OCI-LY7 (cell line): ENCODE results near the gene PUS7L. TPM values are rescaled to one million over a fixed set of nuclear protein-coding genes. Genes with fewer than 3 reads are reported as not detected.

Experiments used
- BruUV-seq: library from RNA; stranded (reverse); fragments of 400-500 nt; replicated peaks from 2 replicates; lab custom pipeline; 2021; lab: Mats Ljungman, UMichigan
- CTCF ChIA-PET: fragments of 300-600 bp; sonication (Branson Sonifier 250); formaldehyde crosslinking; loops from one replicate; lab custom pipeline; 2022; ENCODE audit warnings: antibody characterized with exemption; ENCODE audit not compliant: unreplicated experiment; lab: Charles Lee
- POLR2A ChIA-PET: fragments of 300-600 bp; sonication (Branson Sonifier 250); formaldehyde crosslinking; loops from one replicate; lab custom pipeline; 2022; ENCODE audit warnings: antibody characterized with exemption; lab: Charles Lee
- DNase-seq: peaks from one replicate; pipeline ENCODE4 v3.0.0-alpha.2; 2015; ENCODE audit warnings: low spot score
- H2AFZ ChIP-seq: fragments of 200-600 bp; sonication (generic), shearing (Covaris generic); 2 replicates; pipeline ENCODE4 v1.6.1; 2014; ENCODE audit warnings: mild to moderate bottlenecking, antibody characterized with exemption, low read length, moderate library complexity
- H3K27ac ChIP-seq: fragments of 200-600 bp; sonication (generic); 2 replicates; pipeline ENCODE4 v1.5.1; 2014; ENCODE audit warnings: mixed run types, low read depth, mild to moderate bottlenecking, moderate library complexity, low read length, inconsistent platforms; ENCODE audit not compliant: poor library complexity, severe bottlenecking
- H3K36me3 ChIP-seq: fragments of 200-600 bp; sonication (generic); 2 replicates; pipeline ENCODE4 v1.6.1; 2014; ENCODE audit warnings: mild to moderate bottlenecking, antibody characterized with exemption, low read length, moderate library complexity, mixed read lengths; ENCODE audit not compliant: insufficient read depth
- H3K4me1 ChIP-seq: fragments of 200-600 bp; sonication (generic); 2 replicates; pipeline ENCODE4 v1.5.1; 2014; ENCODE audit warnings: mild to moderate bottlenecking, low read length; ENCODE audit not compliant: insufficient read depth, poor library complexity, severe bottlenecking
- H3K4me2 ChIP-seq: fragments of 200-600 bp; sonication (generic); 2 replicates; pipeline ENCODE4 v1.6.1; 2014; ENCODE audit warnings: mild to moderate bottlenecking, low read length
- H3K4me3 ChIP-seq: fragments of 200-600 bp; sonication (generic); 2 replicates; pipeline ENCODE4 v1.5.1; 2014; ENCODE audit warnings: mild to moderate bottlenecking, low read depth, low read length; ENCODE audit not compliant: poor library complexity, severe bottlenecking
- H3K79me2 ChIP-seq: fragments of 200-600 bp; sonication (generic); 2 replicates; pipeline ENCODE4 v1.6.1; 2016; ENCODE audit warnings: low read depth, mild to moderate bottlenecking, low read length, moderate library complexity, mixed read lengths; ENCODE audit not compliant: insufficient read depth
- H3K9me2 ChIP-seq: fragments of 200-600 bp; sonication (generic); 2 replicates; pipeline ENCODE4 v1.6.1; 2016; ENCODE audit warnings: mild to moderate bottlenecking, low read length, mixed read lengths; ENCODE audit not compliant: insufficient read depth
- H3K9me3 ChIP-seq: fragments of 200-600 bp; sonication (generic); 2 replicates; pipeline ENCODE4 v1.6.1; 2014; ENCODE audit warnings: mild to moderate bottlenecking, mixed run types, low read length, mixed read lengths
- H4K20me1 ChIP-seq: fragments of 200-600 bp; sonication (generic); 2 replicates; pipeline ENCODE4 v1.6.1; 2014; ENCODE audit warnings: mild to moderate bottlenecking, antibody characterized with exemption, low read length, moderate library complexity, mixed read lengths; ENCODE audit not compliant: insufficient read depth
- EZH2phosphoT487 ChIP-seq: fragments of 200-600 bp; sonication (generic); IDR thresholded peaks from 2 replicates; pipeline ENCODE4 v1.6.1; 2018; ENCODE audit warnings: low read depth, borderline replicate concordance, mild to moderate bottlenecking, mixed run types, antibody characterized with exemption, low read length, moderate library complexity, mixed read lengths
- intact Hi-C: fragments of 100-400 bp; cut with micrococcal nuclease; formaldehyde crosslinking; loops from one replicate; pipeline ENCODE4 v1.10.0; 2022; ENCODE audit not compliant: unreplicated experiment
- total RNA-seq, 2 experiments: library from RNA; depleted of rRNA in 1 of 2; stranded (reverse); fragments of >200 nt in 1 of 2; shearing (Covaris generic) in 1 of 2; gene quantifications; 2 replicates each; pipeline ENCODE4 v1.2.3, GENCODE V29; 2014 to 2022
- TF ChIP-seq, protein P1 (sequence below): fragments of 200-600 bp; sonication (generic); conservative IDR thresholded peaks from 2 replicates; pipeline ENCODE4 v1.5.1; 2014; ENCODE audit warnings: mild to moderate bottlenecking, antibody characterized with exemption, low read length, moderate library complexity, mixed read lengths

PUS7L gene
- total RNA-seq, 2 experiments from 2014 or later = 20.5 to 23.3 TPM

DNA sequence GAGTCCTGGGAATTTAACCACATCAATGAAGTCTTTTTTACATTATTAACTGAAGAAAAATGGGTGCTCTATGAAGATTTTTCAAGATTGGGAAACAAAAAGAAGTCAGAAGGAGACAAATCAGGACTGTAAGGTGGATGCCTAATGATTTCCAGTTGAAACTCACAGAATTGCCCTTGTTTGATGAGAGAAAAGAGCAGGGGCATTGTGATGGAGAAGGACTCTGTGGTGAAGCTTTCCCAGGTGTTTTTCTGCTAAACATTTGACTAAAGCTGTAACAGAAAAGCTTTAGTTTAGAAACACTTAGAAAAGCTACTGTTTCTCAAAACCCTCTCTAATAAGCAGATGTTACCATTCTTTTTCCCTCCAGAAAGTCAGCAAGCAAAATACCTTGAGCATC is 5.9 kb upstream of the PUS7L start:
- Histone ChIP-seq H3K9me2 (no peaks in the 10 kb centered on the region), H3K79me2 (peaks cover 30% of the 10 kb centered on the region), H2AFZ (no peak overlapping the region), H3K4me1 (peaks cover 31% of the 10 kb centered on the region), H3K36me3 (peaks cover 30% of the 10 kb centered on the region), H4K20me1 (peaks cover 10% of the 10 kb centered on the region; the same call in 1 of the 2 replicates), H3K4me2 (no peak overlapping the region), H3K4me3 (no peak overlapping the region), H3K27ac (no peak overlapping the region), H3K9me3 (0 out of 2 replicates have a peak, but pooled peaks cover 4% of the 10 kb centered on the region)
- POLR2A ChIA-PET = interaction anchor here (1.1 to 1.9 kb wide), 2 partner anchors 14 to 18 kb away, joined by 4 to 5 read pairs; no protein-coding TSS in a partner anchor
- CTCF ChIA-PET = no interaction called here
- intact Hi-C loops = no loop called here
- BruUV-seq = no TSS peak
- TF ChIP-seq EZH2phosphoT487 = no peak
- TF ChIP-seq, protein P1, sequence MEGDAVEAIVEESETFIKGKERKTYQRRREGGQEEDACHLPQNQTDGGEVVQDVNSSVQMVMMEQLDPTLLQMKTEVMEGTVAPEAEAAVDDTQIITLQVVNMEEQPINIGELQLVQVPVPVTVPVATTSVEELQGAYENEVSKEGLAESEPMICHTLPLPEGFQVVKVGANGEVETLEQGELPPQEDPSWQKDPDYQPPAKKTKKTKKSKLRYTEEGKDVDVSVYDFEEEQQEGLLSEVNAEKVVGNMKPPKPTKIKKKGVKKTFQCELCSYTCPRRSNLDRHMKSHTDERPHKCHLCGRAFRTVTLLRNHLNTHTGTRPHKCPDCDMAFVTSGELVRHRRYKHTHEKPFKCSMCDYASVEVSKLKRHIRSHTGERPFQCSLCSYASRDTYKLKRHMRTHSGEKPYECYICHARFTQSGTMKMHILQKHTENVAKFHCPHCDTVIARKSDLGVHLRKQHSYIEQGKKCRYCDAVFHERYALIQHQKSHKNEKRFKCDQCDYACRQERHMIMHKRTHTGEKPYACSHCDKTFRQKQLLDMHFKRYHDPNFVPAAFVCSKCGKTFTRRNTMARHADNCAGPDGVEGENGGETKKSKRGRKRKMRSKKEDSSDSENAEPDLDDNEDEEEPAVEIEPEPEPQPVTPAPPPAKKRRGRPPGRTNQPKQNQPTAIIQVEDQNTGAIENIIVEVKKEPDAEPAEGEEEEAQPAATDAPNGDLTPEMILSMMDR = no peak
- DNase-seq = no peak

DNA sequence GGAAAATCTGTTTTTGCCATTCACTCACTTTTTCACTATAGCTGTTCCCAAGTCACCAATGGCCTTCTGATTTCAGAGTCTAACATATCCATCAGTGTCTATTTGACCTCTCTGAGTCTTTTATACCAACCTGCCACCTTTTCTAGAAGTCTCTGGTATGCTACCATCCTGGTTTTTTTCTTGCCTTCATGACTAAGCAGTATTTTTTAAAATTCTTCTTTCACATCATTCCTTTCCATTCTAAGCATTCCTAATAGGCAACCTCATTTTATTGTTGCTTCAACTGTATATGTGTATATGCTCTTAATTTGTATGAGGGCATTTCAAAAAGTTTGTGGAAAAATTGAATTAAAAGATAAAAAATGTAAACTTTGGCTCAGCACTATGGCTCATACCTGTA is 5.2 kb upstream of the PUS7L start:
- Histone ChIP-seq H3K79me2 (peaks cover 32% of the 10 kb centered on the region), H3K4me2 (no peak overlapping the region), H4K20me1 (peaks cover 10% of the 10 kb centered on the region; the same call in 1 of the 2 replicates), H3K27ac (no peak overlapping the region), H3K9me2 (no peaks in the 10 kb centered on the region), H3K9me3 (0 out of 2 replicates have a peak, but pooled peaks cover 4% of the 10 kb centered on the region), H3K36me3 (peaks cover 23% of the 10 kb centered on the region), H3K4me1 (peaks cover 31% of the 10 kb centered on the region), H2AFZ (no peak overlapping the region), H3K4me3 (no peak overlapping the region)
- DNase-seq = no peak
- TF ChIP-seq EZH2phosphoT487 = no peak
- TF ChIP-seq, protein P1 = no peak
- no TSS peak for BruUV-seq
- POLR2A ChIA-PET = interaction anchor here (0.6 to 1.3 kb wide), 3 partner anchors 8 to 75 kb away, joined by 3 to 6 read pairs (median 4); no protein-coding TSS in a partner anchor
- intact Hi-C loops = no loop called here
- CTCF ChIA-PET = no interaction called here

DNA sequence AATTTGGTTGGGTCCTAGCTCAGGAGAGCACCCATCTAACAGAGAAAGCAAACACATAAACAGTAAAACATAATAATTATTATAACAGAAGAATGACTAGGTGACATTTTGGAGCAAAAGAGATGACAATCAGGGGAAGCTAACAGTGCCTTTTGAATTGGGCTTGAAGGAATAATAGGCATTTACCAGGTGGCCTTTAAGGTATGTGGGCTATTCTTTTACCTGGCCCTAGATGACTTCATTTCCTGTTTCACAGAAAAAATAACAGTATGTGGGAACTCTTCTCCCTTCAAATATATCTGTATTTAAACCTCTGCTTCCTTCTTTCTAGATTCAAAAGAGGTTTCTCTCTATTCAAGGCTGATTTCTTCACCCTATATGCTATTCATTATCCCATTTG is 4.0 kb upstream of the PUS7L start:
- H3K9me2 ChIP-seq = no peaks in the 10 kb centered on the region
- intact Hi-C loops = no loop called here
- no peak for TF ChIP-seq EZH2phosphoT487
- TF ChIP-seq, protein P1 = no peak
- no peak overlapping the region for H3K27ac ChIP-seq
- H3K4me2 ChIP-seq = peak overlapping the region; percentile 99
- POLR2A ChIA-PET = interaction anchor here (0.7 to 1.3 kb wide), 9 partner anchors 9 to 88 kb away, joined by 3 to 6 read pairs (median 3); no protein-coding TSS in a partner anchor
- peak overlapping the region; percentile 76 for H3K4me3 ChIP-seq
- 0 out of 2 replicates have a peak, but pooled peaks cover 4% of the 10 kb centered on the region for H3K9me3 ChIP-seq
- CTCF ChIA-PET = no interaction called here
- H4K20me1 ChIP-seq = peaks cover 10% of the 10 kb centered on the region; the same call in 1 of the 2 replicates
- peaks cover 12% of the 10 kb centered on the region for H3K36me3 ChIP-seq
- H2AFZ ChIP-seq = no peak overlapping the region
- DNase-seq = no peak
- BruUV-seq = no TSS peak
- H3K4me1 ChIP-seq = peaks cover 34% of the 10 kb centered on the region
- peaks cover 41% of the 10 kb centered on the region for H3K79me2 ChIP-seq
